ENCODE results near the gene PKP3.
"Not testable (repeated sequence)": the region's sequence is repeated elsewhere in the genome, so short reads cannot be mapped to it uniquely, and the experiment has no call there.

The PKP3 gene

GRCh38 chr11:413120-414081 is 19.4 kb downstream of the PKP3 start:
- no peak for DNase-seq

GRCh38 chr11:414318-414857 is 20.4 kb downstream of the PKP3 start:
- DNase-seq: no peak

- no peak for DNase-seq
These were observed 21.6 kb downstream of the PKP3 start for GRCh38 chr11:415640-416041.

GRCh38 chr11:416051-416756 is 22.2 kb downstream of the PKP3 start:
- DNase-seq: no peak

GRCh38 chr11:416757-417621 is 23.0 kb downstream of the PKP3 start:
- DNase-seq: no peak

- DNase-seq: no peak
These were observed 23.8 kb downstream of the PKP3 start for GRCh38 chr11:417652-418342.

- DNase-seq: no peak
These were observed 24.6 kb downstream of the PKP3 start for GRCh38 chr11:418343-419247.

GRCh38 chr11:419248-420005 is 25.4 kb downstream of the PKP3 start:
- no peak for DNase-seq

GRCh38 chr11:420054-420910 is 26.3 kb downstream of the PKP3 start:
- no peak for DNase-seq

- no peak for DNase-seq
These were observed 26.9 kb downstream of the PKP3 start for GRCh38 chr11:420911-421321.

- DNase-seq: no peak
These were observed 28.2 kb downstream of the PKP3 start for GRCh38 chr11:422249-422656.

GRCh38 chr11:424232-424631 is 30.2 kb downstream of the PKP3 start:
- DNase-seq: no peak

- not testable (repeated sequence) for DNase-seq
These were observed 30.8 kb downstream of the PKP3 start for GRCh38 chr11:424766-425165.

- DNase-seq: no peak
These were observed 31.3 kb downstream of the PKP3 start for GRCh38 chr11:425301-425700.

GRCh38 chr11:426851-427250 is 32.8 kb downstream of the PKP3 start:
- DNase-seq: no peak

- DNase-seq: no peak
These were observed 34.3 kb downstream of the PKP3 start for GRCh38 chr11:428295-428694.

GRCh38 chr11:429391-429790 is 35.4 kb downstream of the PKP3 start:
- no peak for DNase-seq

- DNase-seq: no peak
These were observed 36.0 kb downstream of the PKP3 start for GRCh38 chr11:429931-430456.

GRCh38 chr11:431921-432320 is 37.9 kb downstream of the PKP3 start:
- DNase-seq: no peak
